NCI-H1436 treated with DMSO at 0.1 percent for 48 hours (cell line): ENCODE results near the gene TAF5L.

Source experiments
- DNase-seq: peaks from one replicate; lab custom pipeline; 2025; lab: John Stamatoyannopoulos, UW

TAF5L gene

GRCh38 chr1:229625915-229626831 lies at the start of gene TAF5L, which contains the start of gene URB2:
Gene TAF5L (minus strand): TSS chr1:229626122. CDS start chr1:229614482, 11,640 bp downstream.
Gene URB2 (plus strand): TSS chr1:229626247. CDS start chr1:229627634, 1,387 bp downstream.
- peak; percentile 47 for DNase-seq

- no peak for DNase-seq
Observed at GRCh38 chr1:229675396-229675795, 49.5 kb upstream of the TAF5L start.

- no peak for DNase-seq
Observed at GRCh38 chr1:229674042-229674441, 48.1 kb upstream of the TAF5L start.

- no peak for DNase-seq
Observed at GRCh38 chr1:229672246-229672645, 46.3 kb upstream of the TAF5L start.

- no peak for DNase-seq
Observed at GRCh38 chr1:229671310-229671709, 45.4 kb upstream of the TAF5L start.

- no peak for DNase-seq
Observed at GRCh38 chr1:229669333-229669732, 43.4 kb upstream of the TAF5L start.

- DNase-seq, result no peak
Observed at GRCh38 chr1:229666585-229666984, 40.7 kb upstream of the TAF5L start.

GRCh38 chr1:229665912-229666558 lies 40.1 kb upstream of the TAF5L start:
- DNase-seq, result no peak

- DNase-seq, result no peak
Observed at GRCh38 chr1:229664133-229664689, 38.3 kb upstream of the TAF5L start.

GRCh38 chr1:229661897-229662296 lies 36.0 kb upstream of the TAF5L start:
- no peak for DNase-seq

GRCh38 chr1:229661022-229661877 lies 35.3 kb upstream of the TAF5L start:
- DNase-seq, result peak; percentile 60

GRCh38 chr1:229657993-229658755 lies 32.3 kb upstream of the TAF5L start:
- no peak for DNase-seq

GRCh38 chr1:229655781-229656180 lies 29.9 kb upstream of the TAF5L start:
- DNase-seq, result no peak

- no peak for DNase-seq
Observed at GRCh38 chr1:229653420-229653819, 27.5 kb upstream of the TAF5L start.

GRCh38 chr1:229651546-229651945 lies 25.6 kb upstream of the TAF5L start:
- DNase-seq, result no peak

GRCh38 chr1:229650045-229650444 lies 24.1 kb upstream of the TAF5L start:
- DNase-seq, result no peak

- no peak for DNase-seq
Observed at GRCh38 chr1:229648406-229648805, 22.5 kb upstream of the TAF5L start.

GRCh38 chr1:229645324-229645993 lies 19.5 kb upstream of the TAF5L start:
- DNase-seq, result no peak

GRCh38 chr1:229643996-229644745 lies 18.2 kb upstream of the TAF5L start:
- no peak for DNase-seq

GRCh38 chr1:229642970-229643369 lies 17.0 kb upstream of the TAF5L start:
- DNase-seq, result no peak
